C4-2B (cell line): ENCODE measurements around the gene FBXO31.

Experiments used
- H3K27ac ChIP-seq: fragments of 450-650 bp; 2 replicates; pipeline ENCODE4 v1.5.1; 2017
- CTCF ChIP-seq: fragments of 450-650 bp; conservative IDR thresholded peaks from 2 replicates; pipeline ENCODE4 v1.5.1; 2017; ENCODE audit warnings: mild to moderate bottlenecking
- ZFX ChIP-seq: fragments of 450-650 bp; IDR thresholded peaks from 2 replicates; pipeline ENCODE4 v1.6.1; 2017

FBXO31 gene

GRCh38 chr16:87347932-87348615 is 35.5 kb downstream of the FBXO31 start:
- TF ChIP-seq CTCF = no peak
- TF ChIP-seq ZFX = no peak
- no peak overlapping the region for H3K27ac ChIP-seq

GRCh38 chr16:87346517-87347060 is 37.0 kb downstream of the FBXO31 start:
- TF ChIP-seq CTCF (no peak), ZFX (no peak)
- no peak overlapping the region for H3K27ac ChIP-seq

DNA sequence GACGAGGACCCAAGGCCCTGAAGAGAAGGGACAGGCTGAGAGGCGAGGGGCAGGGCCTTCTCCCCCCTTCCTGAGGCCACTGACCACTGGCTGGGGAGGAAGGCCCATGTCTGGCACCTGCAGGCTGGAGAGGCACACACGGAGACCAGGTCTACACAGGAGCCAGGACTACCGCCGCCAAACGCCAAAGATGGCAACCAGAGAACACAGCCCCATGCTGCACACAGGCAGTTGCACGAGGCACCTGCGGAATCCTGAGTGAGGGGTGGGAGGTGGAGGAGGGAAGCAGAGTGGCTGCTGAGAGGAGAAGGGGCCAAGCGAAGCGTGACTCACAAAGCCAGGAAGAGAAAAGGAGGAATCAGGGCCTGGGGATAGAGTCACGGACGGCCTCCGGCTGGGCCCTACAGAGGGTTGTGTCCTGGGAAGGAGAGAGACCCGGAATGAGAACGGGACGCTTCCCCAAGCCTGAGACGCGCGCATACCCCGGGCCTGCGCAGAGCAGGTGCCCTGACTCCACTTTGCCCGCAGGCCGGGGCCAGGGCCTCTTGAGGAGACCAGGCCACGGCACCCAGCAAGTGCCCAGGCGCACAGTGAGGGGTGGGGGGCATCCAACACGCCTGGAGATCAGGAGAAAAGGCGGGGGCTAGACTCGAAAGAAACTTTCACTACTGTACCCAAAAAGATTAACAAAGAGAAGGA is 37.7 kb downstream of the FBXO31 start:
- TF ChIP-seq CTCF (no peak), ZFX (no peak)
- no peak overlapping the region for H3K27ac ChIP-seq

DNA sequence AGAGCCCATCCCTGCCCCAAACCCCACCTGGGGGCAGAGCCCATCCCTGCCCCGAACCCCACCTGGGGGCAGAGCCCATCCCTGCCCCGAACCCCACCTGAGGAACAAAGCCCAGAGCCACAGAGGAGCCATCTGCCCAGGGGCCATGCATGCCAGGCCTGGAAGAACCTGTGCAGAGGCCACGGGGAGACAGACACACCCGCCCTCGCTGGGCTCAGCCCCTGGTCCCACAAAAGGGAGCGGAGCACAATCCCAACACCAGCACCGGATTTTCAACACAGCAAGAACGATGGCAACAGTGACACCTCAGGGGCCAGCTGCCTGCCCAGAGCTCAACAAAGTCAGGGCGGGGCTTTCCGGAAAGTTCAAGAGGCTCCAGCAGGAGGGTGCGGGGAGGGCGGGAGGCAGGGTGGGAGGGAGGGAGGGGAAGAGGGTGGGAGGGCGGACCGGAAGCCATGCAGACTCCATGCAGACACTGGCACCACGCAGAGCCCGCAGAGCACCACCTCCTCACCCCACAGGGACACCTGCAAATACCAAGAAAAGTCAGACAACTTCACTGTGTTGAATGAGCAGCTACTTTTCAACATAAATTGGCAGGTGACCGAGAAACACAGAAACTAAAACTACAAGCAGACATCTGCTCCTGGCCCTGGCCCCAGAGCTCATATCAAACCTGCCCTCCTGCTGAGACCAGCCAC is 38.5 kb downstream of the FBXO31 start:
- TF ChIP-seq CTCF (no peak), ZFX (no peak)
- H3K27ac ChIP-seq = no peak overlapping the region

GRCh38 chr16:87344165-87344930 is 39.2 kb downstream of the FBXO31 start:
- H3K27ac ChIP-seq = no peak overlapping the region
- TF ChIP-seq CTCF = no peak
- no peak for TF ChIP-seq ZFX

GRCh38 chr16:87343753-87344050 is 39.9 kb downstream of the FBXO31 start:
- TF ChIP-seq CTCF (no peak), ZFX (no peak)
- H3K27ac ChIP-seq = no peak overlapping the region
